HG03571 (cell line): ENCODE data around the gene RABGAP1.

Experiments used
- ATAC-seq: cut with Tn5 transposase; IDR thresholded peaks from one replicate; pipeline ENCODE4 v1.9.1; 2021; ENCODE audit not compliant: unreplicated experiment

The RABGAP1 gene

GRCh38 chr9:123044586-123044985, 103.8 kb downstream of the RABGAP1 start:
- no peak for ATAC-seq

GRCh38 chr9:123046406-123047195, 105.8 kb downstream of the RABGAP1 start:
- no peak for ATAC-seq

DNA sequence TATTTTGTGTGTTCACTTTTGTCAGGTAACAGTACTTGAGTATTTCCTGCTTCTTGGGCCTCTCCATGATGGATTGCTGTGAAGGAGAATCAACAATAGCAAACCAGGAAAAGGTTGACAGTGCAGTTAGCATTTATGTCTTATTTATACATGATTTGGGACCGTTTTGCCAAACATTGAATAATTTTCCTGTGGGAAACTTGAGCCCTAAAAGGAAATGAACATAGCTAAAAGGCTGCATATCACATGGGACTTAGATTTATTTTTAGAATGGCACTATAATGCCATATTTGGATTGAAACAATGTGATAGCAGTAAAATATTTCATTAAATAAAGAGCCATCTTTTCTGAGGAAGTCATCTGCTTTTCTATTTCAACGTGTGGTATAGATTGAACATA, 107.9 kb downstream of the RABGAP1 start:
- no peak for ATAC-seq

DNA sequence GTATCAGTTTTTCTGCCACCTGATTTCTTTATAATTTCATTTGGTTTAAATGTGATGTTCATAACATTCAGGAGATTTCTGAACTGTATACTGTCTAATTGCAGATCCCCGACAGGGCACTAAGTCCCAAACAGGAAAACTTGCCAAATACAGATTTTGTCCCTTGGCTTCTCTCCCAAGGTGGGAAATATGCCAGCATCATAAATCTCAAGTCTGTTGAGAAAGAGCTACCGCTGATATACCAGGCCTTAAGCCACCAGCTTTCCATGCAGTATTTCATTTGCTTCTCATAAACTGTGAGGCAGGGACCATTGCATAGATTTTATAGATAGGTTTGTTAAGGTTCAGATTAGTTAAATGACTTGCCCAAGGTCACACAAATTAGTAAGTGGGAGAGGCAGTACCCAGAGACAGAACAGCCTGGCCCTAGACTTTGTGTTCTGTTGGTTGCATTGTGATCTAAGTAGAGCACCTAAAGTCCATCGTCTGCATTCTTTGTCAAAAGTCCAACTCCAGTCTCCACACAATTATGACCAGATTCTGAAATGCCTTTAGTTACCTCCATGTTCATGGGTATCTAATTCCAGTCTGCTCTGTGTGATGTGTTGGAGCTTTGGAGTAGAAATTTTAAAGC, 108.9 kb downstream of the RABGAP1 start:
- ATAC-seq: no peak

DNA sequence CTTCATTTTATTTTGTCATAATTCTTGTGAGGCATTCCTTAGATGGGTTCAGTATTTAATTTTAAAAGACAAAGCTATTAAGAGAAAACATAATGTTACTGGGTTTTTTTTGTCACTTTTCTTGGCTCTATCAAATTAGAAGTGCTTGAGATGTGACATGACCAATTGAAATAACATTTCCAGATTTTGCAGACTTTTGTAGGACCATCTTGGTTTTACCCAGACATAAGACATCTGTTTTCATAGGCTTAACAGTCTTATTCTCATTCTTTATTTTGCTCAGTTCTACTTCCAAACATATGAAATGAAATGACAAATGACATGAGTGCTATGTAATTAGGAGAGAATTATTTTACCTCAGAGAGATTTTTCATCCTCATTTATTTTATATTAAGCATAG, 112.2 kb downstream of the RABGAP1 start:
- no peak for ATAC-seq

DNA sequence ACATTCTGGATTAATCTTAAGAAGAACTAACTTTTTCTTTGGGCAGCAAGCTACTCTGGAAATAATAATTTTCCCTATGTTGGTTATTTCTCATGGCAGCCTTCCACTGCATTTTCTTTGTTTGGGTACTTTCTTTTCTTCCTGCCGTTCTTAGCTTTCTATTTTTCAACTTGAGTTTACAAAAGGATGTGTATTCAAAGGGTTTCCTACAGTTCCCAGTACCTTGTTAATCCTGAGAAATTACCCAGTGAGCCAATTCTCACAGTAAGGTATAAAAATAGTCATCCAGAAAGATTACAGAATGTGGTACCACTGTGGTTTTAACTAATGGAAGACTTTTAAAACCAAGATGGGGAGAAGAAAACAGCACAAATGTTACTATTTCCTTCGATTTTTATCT, 112.9 kb downstream of the RABGAP1 start:
- no peak for ATAC-seq

GRCh38 chr9:123058834-123059233, 118.0 kb downstream of the RABGAP1 start:
- no peak for ATAC-seq

GRCh38 chr9:123059472-123060220, 118.8 kb downstream of the RABGAP1 start:
- no peak for ATAC-seq

DNA sequence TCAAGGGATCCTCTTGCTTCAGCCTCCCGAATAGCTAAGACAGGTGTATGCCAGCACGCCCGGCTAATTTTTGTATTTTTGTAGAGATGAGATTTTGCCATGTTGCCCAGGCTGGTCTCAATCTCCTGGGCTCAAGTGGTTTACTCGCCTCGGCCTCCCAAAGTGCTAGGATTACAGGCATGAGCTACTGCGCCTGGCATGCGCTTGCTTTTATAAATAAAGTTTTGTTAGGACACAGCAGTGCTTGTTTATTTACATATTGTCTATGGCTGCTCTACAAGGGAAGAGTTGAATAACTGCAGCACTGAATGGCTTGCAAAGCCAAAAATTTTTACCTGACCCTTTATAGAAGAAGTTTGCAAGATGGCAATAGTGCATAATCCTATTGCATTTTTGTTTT, 120.4 kb downstream of the RABGAP1 start:
- ATAC-seq: no peak

- no peak for ATAC-seq
Observed at GRCh38 chr9:123062351-123063176, 121.7 kb downstream of the RABGAP1 start.

DNA sequence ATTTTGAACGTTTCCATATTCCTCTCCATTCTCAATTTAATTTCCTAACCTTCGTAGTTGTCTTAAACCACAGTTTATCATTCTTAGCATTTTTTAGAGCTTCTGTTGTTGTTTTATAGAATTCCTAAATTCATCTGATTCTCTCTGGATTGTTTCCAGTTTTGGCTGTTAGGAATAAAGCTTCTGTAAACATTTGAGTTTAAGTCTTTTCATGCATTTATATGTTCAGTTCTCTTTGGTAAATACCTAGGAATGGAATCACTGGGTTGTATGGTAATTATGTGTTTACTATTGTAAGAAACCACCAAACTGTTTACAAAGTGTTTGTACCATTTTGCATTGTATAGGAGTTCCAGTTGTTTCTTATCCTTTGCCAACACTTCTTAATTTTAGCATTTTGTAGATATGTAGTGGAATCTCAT, 122.4 kb downstream of the RABGAP1 start:
- no peak for ATAC-seq

DNA sequence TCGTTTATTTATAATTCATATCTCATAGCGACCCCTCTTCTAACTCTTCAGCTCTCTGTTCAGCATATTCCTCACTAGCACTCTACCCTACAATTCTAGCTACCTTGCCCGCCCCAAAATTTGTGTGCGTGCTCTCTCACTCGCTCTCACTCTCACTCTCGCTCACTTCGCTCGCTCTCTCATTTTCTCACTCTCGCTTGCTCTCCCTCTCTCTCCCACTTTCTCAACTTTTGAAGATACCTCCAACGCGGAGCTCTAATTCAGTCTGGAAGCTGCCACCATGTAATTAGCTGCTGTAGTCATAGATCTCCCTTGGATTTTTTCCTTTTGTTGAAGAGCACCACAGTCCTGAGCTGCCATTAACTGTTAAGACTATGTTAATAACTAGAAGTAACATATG, 123.1 kb downstream of the RABGAP1 start:
- ATAC-seq: no peak

- no peak for ATAC-seq
Observed at GRCh38 chr9:123064716-123065115, 123.9 kb downstream of the RABGAP1 start.

- no peak for ATAC-seq
Observed at GRCh38 chr9:123065196-123065595, 124.4 kb downstream of the RABGAP1 start.

DNA sequence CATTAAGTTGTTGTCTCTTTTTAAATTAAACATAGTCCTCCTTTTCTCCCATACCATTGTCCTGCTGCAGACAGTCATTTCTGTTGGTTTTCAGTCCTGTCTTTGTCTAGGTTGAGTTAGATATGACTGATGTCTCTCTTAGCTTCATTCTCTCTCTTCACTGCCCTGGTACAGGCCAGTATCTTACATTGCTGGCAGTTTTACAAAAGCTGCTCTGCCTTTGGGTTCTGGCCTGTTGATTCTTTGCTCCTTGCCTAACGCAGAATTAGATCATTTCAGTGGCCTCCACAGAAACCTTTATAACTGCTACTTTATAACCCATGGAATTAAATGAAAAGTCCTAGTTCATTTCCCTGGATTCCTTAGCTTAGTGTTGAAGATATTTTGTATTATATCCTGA, 126.3 kb downstream of the RABGAP1 start:
- no peak for ATAC-seq

GRCh38 chr9:123069010-123069481, 128.2 kb downstream of the RABGAP1 start:
- no peak for ATAC-seq

- ATAC-seq: no peak
Observed at GRCh38 chr9:123070198-123070597, 129.4 kb downstream of the RABGAP1 start.

DNA sequence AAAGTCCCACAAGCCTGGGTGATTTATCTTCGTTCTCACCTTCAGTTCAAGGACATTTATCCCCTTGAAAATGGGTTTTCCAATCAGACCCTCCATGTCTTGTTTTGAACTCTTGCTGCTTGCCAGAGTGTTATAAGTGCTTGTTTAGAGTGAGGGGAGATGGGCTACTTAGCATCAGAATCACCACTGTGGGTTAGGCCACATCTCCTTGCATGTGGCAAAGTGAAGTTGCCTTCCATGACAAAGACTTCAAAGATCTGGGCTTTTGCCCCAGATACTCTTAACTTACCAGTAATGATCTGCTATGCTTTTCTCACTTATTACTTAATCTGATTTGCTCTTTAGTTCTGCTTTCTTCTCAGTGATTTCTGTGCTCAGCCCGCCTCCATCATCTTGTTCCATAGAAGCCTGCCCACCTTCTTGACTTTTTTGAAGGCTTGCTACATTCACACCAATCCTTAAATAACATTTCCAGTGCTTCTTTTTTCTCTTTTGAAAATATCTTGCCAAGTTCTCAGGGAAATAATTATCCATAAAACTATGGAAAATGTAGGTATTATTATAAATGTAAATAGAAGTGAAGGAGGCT, 131.7 kb downstream of the RABGAP1 start:
- ATAC-seq: no peak

DNA sequence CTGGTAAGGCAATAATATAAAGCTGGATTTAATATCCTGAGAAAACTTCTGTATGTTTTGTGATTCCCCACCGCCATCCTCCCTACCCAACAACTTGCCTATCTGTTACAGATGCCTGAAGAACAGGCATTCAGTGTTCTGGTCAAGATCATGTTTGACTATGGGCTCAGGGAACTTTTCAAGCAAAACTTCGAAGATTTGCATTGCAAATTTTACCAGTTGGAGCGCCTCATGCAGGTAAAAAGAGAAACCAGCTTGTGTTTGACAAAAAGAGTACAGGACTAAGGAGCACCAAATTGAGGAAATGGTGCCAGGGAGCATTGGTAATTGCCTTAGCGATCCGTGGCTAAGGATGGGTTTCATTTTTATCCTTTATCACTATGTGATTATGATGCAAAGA, 132.6 kb downstream of the RABGAP1 start:
- ATAC-seq: no peak

GRCh38 chr9:123073991-123074422, 133.2 kb downstream of the RABGAP1 start:
- ATAC-seq: no peak
